CD4-positive, alpha-beta T cell treated with Interleukin-4 for 4 hours (primary cell): ENCODE results near the gene NDUFA6.
"Not testable (repeated sequence)": the region's sequence is repeated elsewhere in the genome, so short reads cannot be mapped to it uniquely, and the experiment has no call there.

Experiments used
- DNase-seq: peaks from one replicate; pipeline ENCODE4 v3.0.0-alpha.2; 2020

Gene NDUFA6

DNA sequence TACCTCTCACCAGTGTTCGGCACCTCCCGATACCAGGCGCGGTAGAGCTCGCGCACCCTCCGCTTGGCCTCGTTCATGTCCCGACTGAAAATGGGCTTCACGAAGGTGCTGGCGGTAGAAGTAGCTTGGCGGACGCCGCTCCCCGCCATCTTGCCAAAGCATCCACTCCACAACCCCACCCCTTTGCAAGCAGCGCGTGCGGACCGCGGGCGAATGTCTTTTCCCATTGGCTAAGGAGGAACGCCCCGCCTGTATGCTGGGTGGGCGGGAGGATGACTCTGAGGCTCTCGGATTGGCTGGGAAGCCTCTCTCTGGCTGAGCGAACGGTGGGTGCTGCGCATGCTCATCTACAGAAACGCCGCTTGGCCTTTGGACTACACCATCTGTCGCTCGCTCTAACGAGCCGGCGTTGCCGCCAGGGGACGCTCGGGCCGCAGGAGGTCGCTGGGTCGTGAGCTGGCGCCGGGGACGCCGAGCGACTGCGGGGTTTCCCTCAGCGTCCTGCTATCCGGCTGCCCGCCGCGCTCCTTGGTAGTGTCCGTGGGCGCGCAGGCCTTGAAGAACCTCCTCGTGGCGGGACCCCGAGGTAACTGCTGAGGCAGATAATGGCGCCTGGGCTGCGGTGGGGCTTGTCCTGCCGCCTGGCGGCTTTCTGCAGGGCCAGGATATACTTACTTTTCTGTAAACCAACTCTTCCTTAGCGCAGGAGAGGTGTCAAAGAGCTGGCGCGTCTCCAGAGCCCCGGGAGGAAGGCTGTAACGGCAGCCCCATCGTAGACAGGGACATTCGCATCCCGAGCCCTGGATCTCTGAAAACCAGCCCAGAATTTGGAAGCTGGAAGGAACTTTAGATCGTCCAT is at the start of gene NDUFA6:
NDUFA6 (minus strand) TSS at position 177 of the 859 bp plus-strand sequence; CDS start at position 149, 28 bp downstream.
- peak; percentile 99 for DNase-seq

- not testable (repeated sequence) for DNase-seq
Observed at GRCh38 chr22:42140153-42140552, 49.6 kb upstream of the NDUFA6 start.

DNA sequence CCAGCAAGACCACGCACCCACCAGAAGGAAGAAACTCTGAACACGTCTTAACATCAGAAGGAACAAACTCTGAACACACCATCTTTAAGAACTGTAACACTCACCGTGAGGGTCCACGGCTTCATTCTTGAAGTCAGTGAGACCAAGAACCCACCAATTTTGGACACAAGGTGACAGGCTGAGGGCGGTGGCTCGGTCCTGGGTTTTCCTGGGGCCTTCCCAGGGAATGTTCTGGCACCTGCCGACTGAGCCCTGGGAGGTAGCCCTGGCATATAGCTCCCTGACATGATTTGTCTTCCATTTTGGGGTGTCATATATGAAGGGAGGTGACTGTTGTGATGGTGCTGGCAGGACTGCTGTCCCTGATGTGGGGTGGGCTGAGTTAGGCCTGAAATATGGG is 48.9 kb upstream of the NDUFA6 start:
- DNase-seq, result not testable (repeated sequence)

- no peak for DNase-seq
Observed at GRCh38 chr22:42138972-42139371, 48.4 kb upstream of the NDUFA6 start.

- no peak for DNase-seq
Observed at GRCh38 chr22:42138122-42138770, 47.7 kb upstream of the NDUFA6 start.

DNA sequence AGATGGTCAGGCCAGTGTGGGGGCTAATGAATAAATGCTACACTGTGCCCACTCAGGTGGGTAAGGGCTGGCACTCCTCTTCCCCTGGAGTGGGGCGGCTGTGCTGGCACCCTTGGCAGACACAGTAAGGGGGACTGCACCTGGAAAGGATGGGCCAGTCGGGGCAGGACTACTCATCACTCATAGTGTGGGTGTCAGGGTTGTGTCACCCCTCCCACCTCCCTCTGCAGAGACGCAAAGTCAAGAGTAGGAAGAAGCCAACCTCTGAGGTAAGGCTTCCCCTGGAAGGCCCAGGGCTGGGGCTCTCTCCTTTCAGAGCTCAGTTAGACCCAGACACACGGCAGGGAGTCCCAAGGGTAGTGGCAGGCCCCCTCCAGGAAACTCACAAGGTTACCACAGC is 45.1 kb upstream of the NDUFA6 start:
- not testable (repeated sequence) for DNase-seq

- no peak for DNase-seq
Observed at GRCh38 chr22:42134100-42135020, 43.8 kb upstream of the NDUFA6 start.

DNA sequence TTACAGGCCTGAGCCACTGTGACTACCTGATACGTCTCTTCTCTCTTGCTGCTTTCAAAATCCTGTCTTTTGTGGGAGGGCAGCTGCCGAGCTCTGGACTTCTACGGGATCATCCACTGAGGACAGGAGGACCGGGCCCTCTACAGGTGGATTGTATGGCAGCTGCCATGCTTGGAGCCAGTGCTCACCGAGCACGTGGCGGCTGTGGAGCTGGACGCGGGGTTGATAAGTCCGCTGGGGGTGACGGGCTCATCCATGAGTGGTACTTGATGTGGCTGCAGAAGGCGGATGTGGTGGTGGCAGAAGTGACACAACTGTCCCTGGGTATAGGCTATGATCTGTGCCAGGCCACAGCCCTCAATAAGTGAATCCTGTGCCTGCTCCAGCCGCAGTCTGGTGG is 41.9 kb upstream of the NDUFA6 start:
- DNase-seq, result no peak

DNA sequence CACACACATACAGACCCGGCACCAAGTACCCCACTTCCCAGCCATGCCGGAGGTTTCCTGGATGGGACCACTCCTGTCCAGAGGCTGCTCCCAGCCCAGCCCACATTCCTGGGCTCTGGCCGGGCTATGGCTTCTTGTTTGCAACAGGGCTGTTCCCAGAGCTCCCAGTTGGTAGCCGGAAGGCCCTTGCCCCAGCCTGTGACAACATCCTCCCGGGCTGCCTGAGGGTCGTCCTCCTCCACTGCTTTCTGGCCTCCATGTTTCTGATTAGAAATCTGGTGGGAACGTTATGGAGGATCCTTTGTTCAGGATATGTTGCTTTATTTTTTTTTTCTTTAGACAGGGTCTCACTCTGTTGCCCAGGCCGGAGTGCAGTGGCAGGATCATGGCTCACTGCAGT is 41.0 kb upstream of the NDUFA6 start:
- DNase-seq, result no peak

DNA sequence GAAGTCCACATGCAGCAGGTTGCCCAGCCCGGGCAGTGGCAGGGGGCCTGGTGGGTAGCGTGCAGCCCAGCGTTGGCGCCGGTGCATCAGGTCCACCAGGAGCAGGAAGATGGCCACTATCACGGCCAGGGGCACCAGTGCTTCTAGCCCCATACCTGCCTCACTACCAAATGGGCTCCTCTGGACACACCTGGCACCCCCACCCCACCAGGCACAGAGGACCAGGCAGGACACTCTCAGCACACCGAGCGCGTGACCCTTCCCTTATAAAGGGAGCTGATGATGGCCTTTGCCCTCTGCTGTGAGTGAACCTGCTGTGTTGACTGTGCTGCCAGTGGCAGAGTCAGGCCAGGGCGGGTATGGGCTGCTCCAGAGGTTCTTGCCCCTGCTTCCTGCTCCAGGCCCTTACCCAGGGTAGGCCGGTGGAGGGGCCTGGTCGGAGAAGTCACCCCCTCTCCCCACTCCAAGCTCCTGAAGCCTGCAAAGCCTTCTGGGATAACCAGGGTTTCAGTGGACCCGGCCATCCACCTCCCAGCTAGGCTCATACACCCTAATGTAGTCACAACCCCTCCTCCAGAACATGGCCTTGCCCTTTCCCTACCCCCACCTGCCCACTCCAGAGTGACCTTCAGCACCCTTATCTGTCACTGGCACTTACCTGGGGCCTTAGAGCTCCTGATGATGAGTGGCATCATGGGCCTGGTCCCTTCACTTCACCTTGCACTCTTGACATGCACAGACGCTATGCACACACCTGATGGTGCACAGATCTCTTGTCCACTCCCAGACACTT is 40.3 kb upstream of the NDUFA6 start, which contains the start of gene CYP2D6:
CYP2D6 (minus strand) TSS at position 172 of the 793 bp plus-strand sequence; CDS start at position 153, 19 bp downstream.
- not testable (repeated sequence) for DNase-seq

DNA sequence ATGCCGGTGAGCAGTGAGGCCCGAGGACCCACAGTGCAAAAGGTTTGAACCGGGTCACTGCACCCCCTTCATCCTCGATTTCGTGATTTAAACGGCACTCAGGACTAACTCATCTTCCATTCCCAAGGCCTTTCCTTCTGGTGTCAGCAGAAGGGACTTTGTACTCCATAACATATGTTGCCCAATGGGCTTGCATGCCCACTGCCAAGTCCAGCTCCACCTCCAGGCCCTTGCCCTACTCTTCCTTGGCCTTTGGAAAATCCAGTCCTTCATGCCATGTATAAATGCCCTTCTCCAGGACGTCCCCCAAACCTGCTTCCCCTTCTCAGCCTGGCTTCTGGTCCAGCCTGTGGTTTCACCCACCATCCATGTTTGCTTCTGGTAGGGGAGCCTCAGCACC is 39.6 kb upstream of the NDUFA6 start:
- DNase-seq, result not testable (repeated sequence)

- not testable (repeated sequence) for DNase-seq
Observed at GRCh38 chr22:42128776-42129694, 38.5 kb upstream of the NDUFA6 start.

DNA sequence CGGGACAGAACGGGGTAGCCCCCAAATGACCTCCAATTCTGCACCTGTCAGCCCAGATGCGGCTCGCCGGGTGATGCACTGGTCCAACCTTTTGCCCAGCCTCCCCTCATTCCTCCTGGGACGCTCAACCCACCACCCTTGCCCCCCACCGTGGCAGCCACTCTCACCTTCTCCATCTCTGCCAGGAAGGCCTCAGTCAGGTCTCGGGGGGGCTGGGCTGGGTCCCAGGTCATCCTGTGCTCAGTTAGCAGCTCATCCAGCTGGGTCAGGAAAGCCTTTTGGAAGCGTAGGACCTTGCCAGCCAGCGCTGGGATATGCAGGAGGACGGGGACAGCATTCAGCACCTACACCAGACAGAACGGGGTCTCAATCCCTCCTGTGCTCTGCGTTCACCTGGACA is 37.4 kb upstream of the NDUFA6 start:
- DNase-seq, result not testable (repeated sequence)

GRCh38 chr22:42127606-42128005 is 37.0 kb upstream of the NDUFA6 start:
- DNase-seq, result no peak

DNA sequence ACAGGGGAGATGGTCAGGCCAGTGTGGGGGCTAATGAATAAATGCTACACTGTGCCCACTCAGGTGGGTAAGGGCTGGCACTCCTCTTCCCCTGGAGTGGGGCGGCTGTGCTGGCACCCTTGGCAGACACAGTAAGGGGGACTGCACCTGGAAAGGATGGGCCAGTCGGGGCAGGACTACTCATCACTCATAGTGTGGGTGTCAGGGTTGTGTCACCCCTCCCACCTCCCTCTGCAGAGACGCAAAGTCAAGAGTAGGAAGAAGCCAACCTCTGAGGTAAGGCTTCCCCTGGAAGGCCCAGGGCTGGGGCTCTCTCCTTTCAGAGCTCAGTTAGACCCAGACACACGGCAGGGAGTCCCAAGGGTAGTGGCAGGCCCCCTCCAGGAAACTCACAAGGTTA is 33.0 kb upstream of the NDUFA6 start:
- not testable (repeated sequence) for DNase-seq

DNA sequence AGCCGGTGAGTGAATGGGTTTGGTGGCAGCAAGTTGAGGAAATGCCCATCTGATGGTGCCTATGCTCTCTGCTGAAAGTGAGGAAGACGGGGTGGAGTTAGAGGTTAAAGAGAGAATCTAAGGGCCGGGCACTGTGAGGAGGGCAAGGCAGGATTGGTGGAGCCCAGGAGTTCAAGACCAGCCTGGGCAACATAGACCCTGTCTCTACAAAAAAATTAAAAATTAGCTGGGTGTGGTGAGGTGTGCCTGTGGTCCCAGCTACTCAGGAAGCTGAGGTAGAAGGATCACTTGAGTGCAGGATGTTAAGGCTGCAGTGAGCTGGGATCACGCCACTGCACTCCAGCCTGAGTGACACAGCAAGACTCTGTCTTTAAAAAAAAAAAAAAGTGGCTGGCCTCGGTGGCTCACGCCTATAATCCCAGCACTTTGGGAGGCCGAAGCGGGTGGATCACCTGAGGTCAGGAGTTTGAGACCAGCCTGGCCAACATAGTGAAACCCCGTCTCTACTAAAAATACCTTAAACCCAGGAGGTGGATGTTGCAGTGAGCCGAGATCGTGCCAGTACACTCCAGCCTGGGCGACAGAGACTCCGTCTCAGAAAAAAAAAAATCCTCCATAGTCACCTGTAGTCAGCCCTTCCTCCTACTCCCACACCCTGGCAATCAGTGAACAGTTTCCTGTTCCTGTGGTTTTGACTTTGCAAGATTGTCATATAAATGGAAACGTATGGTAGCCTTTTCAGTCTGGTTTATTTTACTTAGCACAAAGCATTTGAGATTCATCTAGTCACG is 29.9 kb upstream of the NDUFA6 start:
- peak; percentile 48 for DNase-seq

- DNase-seq, result no peak
Observed at GRCh38 chr22:42116848-42117424, 26.4 kb upstream of the NDUFA6 start.

DNA sequence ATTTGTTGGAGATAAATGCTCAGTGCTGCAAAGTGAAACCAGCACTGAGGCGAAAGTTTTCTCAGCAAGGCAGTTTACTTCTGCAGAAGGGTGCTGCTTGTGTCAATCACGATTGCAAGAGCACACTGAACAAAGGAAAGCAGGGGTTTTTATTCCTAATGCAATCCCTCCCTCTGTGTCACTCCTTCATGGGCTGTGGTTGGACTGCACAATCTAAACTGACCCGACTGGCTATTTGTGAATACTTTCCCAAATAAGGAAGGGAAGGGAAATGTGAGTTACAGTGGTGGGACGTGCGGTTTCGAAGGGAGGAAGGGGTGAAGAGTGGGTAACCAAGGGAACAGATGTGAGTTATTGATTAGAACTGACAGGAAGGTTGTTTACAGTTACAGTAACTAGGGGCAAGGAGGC is 24.9 kb upstream of the NDUFA6 start:
- DNase-seq, result not testable (repeated sequence)

DNA sequence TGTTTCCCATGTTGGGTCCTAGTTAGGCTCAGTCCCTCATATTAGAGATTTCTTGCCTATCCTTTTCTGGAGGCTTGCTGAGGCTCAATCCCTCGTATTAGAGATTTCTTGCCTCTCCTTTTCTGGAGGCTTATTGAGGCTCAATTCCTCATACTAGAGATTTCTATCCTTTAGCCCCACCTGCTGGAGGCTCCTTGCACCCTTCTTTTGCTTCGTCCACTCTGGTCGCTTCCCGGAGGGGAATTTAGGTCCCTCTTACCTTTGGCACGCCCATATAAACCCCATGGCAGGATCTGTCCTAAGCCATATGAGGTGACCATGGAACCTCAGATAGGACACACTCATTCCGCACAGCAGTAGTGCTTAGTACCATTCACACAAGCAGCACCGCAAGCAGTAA is 24.1 kb upstream of the NDUFA6 start:
- no peak for DNase-seq

GRCh38 chr22:42112793-42113192 is 22.2 kb upstream of the NDUFA6 start:
- not testable (repeated sequence) for DNase-seq
